Ovary (tissue), 9 donors: ENCODE results near the gene WRNIP1. TPM values are rescaled to one million over a fixed set of nuclear protein-coding genes. Genes with fewer than 3 reads are reported as not detected.

ENCODE experiments used
- DNase-seq, 5 donors: peaks; one replicate each; pipeline ENCODE4 v3.0.0-alpha.2; 2019 to 2020
- H3K27ac ChIP-seq, 2 donors: fragments of 200-600 bp; one replicate each; pipeline versions ENCODE4 v1.5.1 to v1.8.0; 2019 to 2022
- H3K27me3 ChIP-seq: fragments of 200-600 bp; one replicate; pipeline ENCODE4 v1.8.0; 2022
- H3K36me3 ChIP-seq: fragments of 200-600 bp; sonication (generic); one replicate; pipeline ENCODE4 v1.5.1; 2019
- H3K4me1 ChIP-seq: one replicate; pipeline ENCODE4 v1.8.1; 2013; ENCODE audit warnings: mild to moderate bottlenecking, moderate library complexity; ENCODE audit not compliant: insufficient read depth
- H3K4me3 ChIP-seq: fragments of 200-600 bp; sonication (generic); one replicate; pipeline ENCODE4 v1.5.1; 2017
- H3K9me3 ChIP-seq, 2 donors: fragments of 200-600 bp in 1 of 2; sonication (generic) in 1 of 2; one replicate each; pipeline versions ENCODE4 v1.5.1 to v1.8.1; 2013 to 2019; ENCODE audit warnings: mild to moderate bottlenecking in 1 of 2, moderate library complexity in 1 of 2
- EP300 ChIP-seq: sonication (generic); formaldehyde crosslinking; IDR thresholded peaks from one replicate; pipeline ENCODE4 v1.6.1; 2017; ENCODE audit warnings: antibody characterized with exemption
- POLR2A ChIP-seq: fragments of 450-650 bp; IDR thresholded peaks from one replicate; pipeline ENCODE4 v1.6.1; 2017; ENCODE audit warnings: antibody characterized with exemption, mild to moderate bottlenecking, moderate library complexity
- WGBS, 3 donors: extraction: QIAGEN DNeasy Blood & Tissue Kit in 1 of 3; methylation state at CpG; one replicate each; pipeline versions ENCODE4 v1.1.5 to v1.1.7; 2013 to 2017; 5-methylcytosine and 5-hydroxymethylcytosine counted together
- intact Hi-C, 4 donors: fragments of 100-400 bp; cut with DNase I; formaldehyde crosslinking; loops; one replicate each; pipeline versions ENCODE4 v1.11.0 to v1.15.1; 2022 to 2023
- polyA plus RNA-seq, 2 donors: library from polyadenylated mRNA; stranded (reverse); fragments of 200-250 nt in 1 of 2; fragments of 350-450 nt in 1 of 2; fragmentation: Illumina TruSeq in 1 of 2; extraction: RNeasy Lipid Tissue Mini Kit (QIAGEN cat#74804) in 1 of 2; gene quantifications; one replicate each; pipeline ENCODE4 v1.2.3, GENCODE V29; 2013 to 2014
- total RNA-seq, 7 donors: library from RNA; depleted of rRNA in 2 of 7; stranded (reverse); fragments of >200 nt in 2 of 7; fragmentation: NEBNext Ultra II Directional in 3 of 7; extraction: Animal tissue kit (Norgen Biotek cat#: 25700) in 3 of 7; gene quantifications; one replicate each; pipeline versions ENCODE4 v1.1.0 to v1.2.4, GENCODE V29; 2016 to 2023
- TF ChIP-seq, protein P1 (sequence below), 3 donors: fragments of 450-650 bp in 2 of 3; fragments of 200-600 bp in 1 of 3; IDR thresholded peaks; one replicate each; pipeline versions ENCODE4 v1.5.1 to v1.8.0; 2016 to 2022; ENCODE audit warnings: antibody characterized with exemption in 3 of 3, mild to moderate bottlenecking in 1 of 3
- donor health status: DM: no; HTN: no; CAD: no; lungs with moderate emphysema.
- donor health status: DM: no; HTN: no; CAD: no.
- donor health status: Bipolar disorder and iron deficiency.
- donor health status: DM: yes; HTN: yes; CAD: no.
- donor health status: DM: no; HTN: no; CAD: no.
- donor health status: DM: yes; HTN: yes; CAD: no.

WRNIP1 gene
- total and polyA plus RNA-seq, 9 donors = 30.4 to 73.4 (median 34.6) TPM

DNA sequence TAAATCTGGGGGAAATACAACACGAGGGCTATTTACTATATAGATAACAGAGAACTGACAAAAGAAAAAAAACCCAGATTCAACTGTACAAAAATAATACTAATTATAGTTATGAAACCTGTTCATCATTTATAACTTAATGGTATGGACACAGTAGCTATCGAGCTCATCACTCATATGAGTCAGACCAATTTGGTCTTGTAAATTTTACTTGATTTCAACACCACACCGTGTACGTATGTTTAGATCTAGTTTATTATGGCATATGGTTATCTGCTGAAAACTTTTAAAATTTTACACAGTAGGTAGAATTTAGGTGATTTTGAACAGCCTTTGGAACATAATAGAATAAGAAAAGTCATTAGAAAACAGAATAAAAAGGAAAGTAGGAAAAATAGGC is 19.9 kb upstream of the WRNIP1 start:
- Histone ChIP-seq H3K9me3 (no peaks in the 10 kb centered on the region), H3K4me3 (no peak overlapping the region), H3K4me1 (no peaks in the 10 kb centered on the region), H3K27me3 (no peaks in the 10 kb centered on the region), H3K36me3 (no peaks in the 10 kb centered on the region), H3K27ac (no peak overlapping the region)
- DNase-seq = no peak
- WGBS, 3 donors = 88 to 90% (median 90%) methylated on average over 4 of the region's 4 CpGs
- intact Hi-C loops = loop anchor here in 3 of 4 donors (5.0 to 10.0 kb wide), 2 partner anchors 1140 to 1148 kb away; partner anchors contain the start of gene FOXC1 (in 1 of the 3)
- no peak for TF ChIP-seq POLR2A
- no peak for TF ChIP-seq EP300
- TF ChIP-seq, protein P1, sequence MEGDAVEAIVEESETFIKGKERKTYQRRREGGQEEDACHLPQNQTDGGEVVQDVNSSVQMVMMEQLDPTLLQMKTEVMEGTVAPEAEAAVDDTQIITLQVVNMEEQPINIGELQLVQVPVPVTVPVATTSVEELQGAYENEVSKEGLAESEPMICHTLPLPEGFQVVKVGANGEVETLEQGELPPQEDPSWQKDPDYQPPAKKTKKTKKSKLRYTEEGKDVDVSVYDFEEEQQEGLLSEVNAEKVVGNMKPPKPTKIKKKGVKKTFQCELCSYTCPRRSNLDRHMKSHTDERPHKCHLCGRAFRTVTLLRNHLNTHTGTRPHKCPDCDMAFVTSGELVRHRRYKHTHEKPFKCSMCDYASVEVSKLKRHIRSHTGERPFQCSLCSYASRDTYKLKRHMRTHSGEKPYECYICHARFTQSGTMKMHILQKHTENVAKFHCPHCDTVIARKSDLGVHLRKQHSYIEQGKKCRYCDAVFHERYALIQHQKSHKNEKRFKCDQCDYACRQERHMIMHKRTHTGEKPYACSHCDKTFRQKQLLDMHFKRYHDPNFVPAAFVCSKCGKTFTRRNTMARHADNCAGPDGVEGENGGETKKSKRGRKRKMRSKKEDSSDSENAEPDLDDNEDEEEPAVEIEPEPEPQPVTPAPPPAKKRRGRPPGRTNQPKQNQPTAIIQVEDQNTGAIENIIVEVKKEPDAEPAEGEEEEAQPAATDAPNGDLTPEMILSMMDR (IDR thresholded peaks at IDR 0.05) = no peak

GRCh38 chr6:2746557-2747061 is 18.6 kb upstream of the WRNIP1 start:
- Histone ChIP-seq H3K27ac (no peak overlapping the region), H3K9me3 (no peaks in the 10 kb centered on the region), H3K4me3 (no peak overlapping the region), H3K4me1 (no peaks in the 10 kb centered on the region), H3K36me3 (no peaks in the 10 kb centered on the region), H3K27me3 (no peaks in the 10 kb centered on the region)
- TF ChIP-seq, protein P1 (IDR thresholded peaks at IDR 0.05) = no peak
- TF ChIP-seq EP300 (no peak), POLR2A (no peak)
- WGBS, 3 donors = 72 to 80% (median 73%) methylated on average over 7 of the region's 7 CpGs
- no peak for DNase-seq
- intact Hi-C loops = loop anchor here in 3 of 4 donors (5.0 to 10.0 kb wide), 2 partner anchors 1142 to 1149 kb away; partner anchors contain the start of gene FOXC1 (in 1 of the 3)

GRCh38 chr6:2748183-2748582 is 17.0 kb upstream of the WRNIP1 start:
- 76 to 88% (median 82%) methylated on average over 8 of the region's 8 CpGs for WGBS, 3 donors
- Histone ChIP-seq H3K4me1 (no peaks in the 10 kb centered on the region), H3K27ac (no peak overlapping the region), H3K9me3 (no peaks in the 10 kb centered on the region), H3K27me3 (no peaks in the 10 kb centered on the region), H3K36me3 (no peaks in the 10 kb centered on the region), H3K4me3 (no peak overlapping the region)
- TF ChIP-seq, protein P1 (IDR thresholded peaks at IDR 0.05) = no peak
- TF ChIP-seq POLR2A = no peak
- TF ChIP-seq EP300 = no peak
- intact Hi-C loops = loop anchor here in 3 of 4 donors (5.0 to 10.0 kb wide), 2 partner anchors 1143 to 1151 kb away; partner anchors contain the start of gene FOXC1 (in 1 of the 3)
- no peak for DNase-seq

DNA sequence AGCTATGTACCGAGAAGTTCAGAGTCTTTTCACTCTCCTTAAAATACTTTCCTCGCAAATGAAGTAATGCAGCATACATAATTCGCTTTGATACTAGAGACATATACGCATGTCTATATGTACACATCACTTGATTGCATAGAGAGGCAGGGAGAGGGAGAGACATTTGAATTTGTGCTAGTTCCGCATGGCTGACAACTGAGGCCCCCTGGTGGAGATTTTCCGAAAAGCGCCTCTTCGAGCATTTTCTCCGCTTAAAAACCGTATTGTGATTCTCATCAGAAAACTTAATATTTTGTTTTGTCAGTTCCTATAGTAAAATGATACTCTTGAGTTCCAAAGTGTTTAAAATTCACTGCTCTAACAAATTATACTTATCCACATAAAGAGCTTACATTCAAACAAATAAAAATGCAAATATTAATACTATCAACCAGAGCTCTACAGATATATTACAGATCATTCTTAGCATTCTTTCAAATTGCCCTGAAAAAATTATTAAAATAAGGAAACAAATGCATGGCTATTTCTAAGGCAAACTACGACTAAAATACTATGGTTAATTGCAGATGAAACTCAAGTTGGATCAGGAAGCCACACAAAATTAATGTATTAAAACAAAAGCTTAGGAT is 15.1 kb upstream of the WRNIP1 start:
- WGBS, 3 donors = 3 to 4% (median 3%) methylated on average over 11 of the region's 11 CpGs
- TF ChIP-seq, protein P1 (IDR thresholded peaks at IDR 0.05) = peak; percentile 56 to 62 (median 60)
- TF ChIP-seq POLR2A = no peak
- H3K36me3 ChIP-seq = no peaks in the 10 kb centered on the region
- intact Hi-C loops = loop anchor here in 3 of 4 donors (5.0 to 10.0 kb wide), 3 partner anchors 505 to 1153 kb away; partner anchors contain the start of genes FOXC1 (in 1 of the 3) and GMDS (in 1 of the 3)
- no peaks in the 10 kb centered on the region for H3K4me1 ChIP-seq
- H3K27me3 ChIP-seq = no peaks in the 10 kb centered on the region
- no peak overlapping the region for H3K4me3 ChIP-seq
- DNase-seq = peak in 4 of 5 donors; percentile 57 to 69 (median 67)
- no peak overlapping the region for H3K27ac ChIP-seq
- no peaks in the 10 kb centered on the region for H3K9me3 ChIP-seq
